KOPT-K1 (cell line): ENCODE data around the gene PEX19.

Source experiments
- H3K27ac ChIP-seq: fragments of 200-600 bp; sonication (generic); 2 replicates; pipeline ENCODE4 v1.5.1; 2016; ENCODE audit warnings: antibody characterized with exemption, mild to moderate bottlenecking, low read depth, low read length; ENCODE audit not compliant: poor library complexity, severe bottlenecking
- H3K36me3 ChIP-seq: fragments of 200-600 bp; sonication (generic); 2 replicates; pipeline ENCODE4 v1.5.1; 2017; ENCODE audit warnings: antibody characterized with exemption, mild to moderate bottlenecking, low read length, moderate library complexity; ENCODE audit not compliant: insufficient read depth
- H3K9me3 ChIP-seq: fragments of 200-600 bp; sonication (generic); 2 replicates; pipeline ENCODE4 v1.5.1; 2017; ENCODE audit warnings: antibody characterized with exemption, low read length, mild to moderate bottlenecking; ENCODE audit not compliant: insufficient read depth, poor library complexity, severe bottlenecking

PEX19 gene

GRCh38 chr1:160260406-160261382 lies 24.2 kb downstream of the PEX19 start:
- Histone ChIP-seq H3K27ac (peak overlapping the region; percentile 80), H3K9me3 (no peaks in the 10 kb centered on the region), H3K36me3 (peaks cover 30% of the 10 kb centered on the region)

- no peak overlapping the region for H3K27ac ChIP-seq
- peaks cover 50% of the 10 kb centered on the region for H3K36me3 ChIP-seq
- H3K9me3 ChIP-seq, result no peaks in the 10 kb centered on the region
Observed at GRCh38 chr1:160258177-160258798, 26.6 kb downstream of the PEX19 start.

- H3K27ac ChIP-seq, result no peak overlapping the region
- no peaks in the 10 kb centered on the region for H3K9me3 ChIP-seq
- peaks cover 55% of the 10 kb centered on the region for H3K36me3 ChIP-seq
Observed at GRCh38 chr1:160257411-160258015, 27.4 kb downstream of the PEX19 start.

GRCh38 chr1:160256396-160257046 lies 28.4 kb downstream of the PEX19 start:
- no peaks in the 10 kb centered on the region for H3K9me3 ChIP-seq
- no peak overlapping the region for H3K27ac ChIP-seq
- H3K36me3 ChIP-seq, result peaks cover 59% of the 10 kb centered on the region

- Histone ChIP-seq H3K36me3 (peaks cover 66% of the 10 kb centered on the region), H3K27ac (no peak overlapping the region)
Observed at GRCh38 chr1:160255781-160256300, 29.1 kb downstream of the PEX19 start.

GRCh38 chr1:160251687-160252526 lies 33.0 kb downstream of the PEX19 start:
- no peak overlapping the region for H3K27ac ChIP-seq
- H3K9me3 ChIP-seq, result no peaks in the 10 kb centered on the region
- H3K36me3 ChIP-seq, result peaks cover 68% of the 10 kb centered on the region

More at GRCh38 chr1:160255781-160256300, 29.1 kb downstream of the PEX19 start:
- H3K9me3 ChIP-seq, result no peaks in the 10 kb centered on the region

GRCh38 chr1:160251011-160251410 lies 33.9 kb downstream of the PEX19 start:
- Histone ChIP-seq H3K9me3 (no peaks in the 10 kb centered on the region), H3K36me3 (peaks cover 66% of the 10 kb centered on the region), H3K27ac (no peak overlapping the region)

GRCh38 chr1:160247053-160247452 lies 37.9 kb downstream of the PEX19 start:
- Histone ChIP-seq H3K9me3 (no peaks in the 10 kb centered on the region), H3K27ac (no peak overlapping the region), H3K36me3 (peaks cover 63% of the 10 kb centered on the region)

- Histone ChIP-seq H3K9me3 (no peaks in the 10 kb centered on the region), H3K36me3 (peaks cover 64% of the 10 kb centered on the region), H3K27ac (no peak overlapping the region)
Observed at GRCh38 chr1:160245434-160245833, 39.5 kb downstream of the PEX19 start.

GRCh38 chr1:160244209-160244608 lies 40.7 kb downstream of the PEX19 start:
- Histone ChIP-seq H3K9me3 (no peaks in the 10 kb centered on the region), H3K27ac (no peak overlapping the region), H3K36me3 (peaks cover 65% of the 10 kb centered on the region)

GRCh38 chr1:160243767-160244166 lies 41.2 kb downstream of the PEX19 start:
- peaks cover 69% of the 10 kb centered on the region for H3K36me3 ChIP-seq
- H3K27ac ChIP-seq, result no peak overlapping the region
- no peaks in the 10 kb centered on the region for H3K9me3 ChIP-seq

- peaks cover 95% of the 10 kb centered on the region for H3K36me3 ChIP-seq
- H3K9me3 ChIP-seq, result no peaks in the 10 kb centered on the region
- H3K27ac ChIP-seq, result no peak overlapping the region
Observed at GRCh38 chr1:160239582-160240299, 45.2 kb downstream of the PEX19 start.

- H3K9me3 ChIP-seq, result no peaks in the 10 kb centered on the region
- no peak overlapping the region for H3K27ac ChIP-seq
- H3K36me3 ChIP-seq, result peaks cover 99% of the 10 kb centered on the region
Observed at GRCh38 chr1:160238408-160238807, 46.5 kb downstream of the PEX19 start.
